ENCODE data around the gene PRKG1. TPM values are rescaled to one million over a fixed set of nuclear protein-coding genes. Genes with fewer than 3 reads are reported as not detected.

Gene PRKG1
- total RNA-seq, 2 experiments from 2014 or later: not detected

DNA sequence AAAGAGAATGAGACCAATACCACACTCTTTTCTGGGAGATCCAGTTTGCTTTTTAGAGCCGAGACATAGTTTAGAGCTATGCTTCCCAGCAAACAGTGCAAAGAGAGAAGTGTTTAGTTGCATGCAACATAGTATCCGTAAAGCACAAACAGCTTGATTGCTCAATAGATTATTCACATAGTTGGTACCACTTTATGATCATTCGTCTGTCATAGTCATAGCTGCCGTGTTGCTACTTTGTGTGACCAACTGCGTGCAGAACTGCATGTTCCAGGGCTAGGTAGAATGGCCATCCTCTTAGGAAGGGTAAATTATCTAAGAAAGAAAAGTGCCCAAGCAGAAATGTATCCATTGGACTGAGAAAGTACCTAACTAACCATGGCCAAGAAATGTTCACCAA lies 1036.3 kb downstream of the PRKG1 start:
- Mint-ChIP-seq H3K4me3 (no peak overlapping the region), H3K9me3 (ENCODE audit: low read depth) (no peaks in the 10 kb centered on the region), H3K27ac (no peak overlapping the region), H3K27me3 (no peaks in the 10 kb centered on the region), H3K4me1 (no peaks in the 10 kb centered on the region), H3K36me3 (no peaks in the 10 kb centered on the region)
- CTCF ChIA-PET: no interaction called here
- DNase-seq (no peak), ATAC-seq (no peak)

DNA sequence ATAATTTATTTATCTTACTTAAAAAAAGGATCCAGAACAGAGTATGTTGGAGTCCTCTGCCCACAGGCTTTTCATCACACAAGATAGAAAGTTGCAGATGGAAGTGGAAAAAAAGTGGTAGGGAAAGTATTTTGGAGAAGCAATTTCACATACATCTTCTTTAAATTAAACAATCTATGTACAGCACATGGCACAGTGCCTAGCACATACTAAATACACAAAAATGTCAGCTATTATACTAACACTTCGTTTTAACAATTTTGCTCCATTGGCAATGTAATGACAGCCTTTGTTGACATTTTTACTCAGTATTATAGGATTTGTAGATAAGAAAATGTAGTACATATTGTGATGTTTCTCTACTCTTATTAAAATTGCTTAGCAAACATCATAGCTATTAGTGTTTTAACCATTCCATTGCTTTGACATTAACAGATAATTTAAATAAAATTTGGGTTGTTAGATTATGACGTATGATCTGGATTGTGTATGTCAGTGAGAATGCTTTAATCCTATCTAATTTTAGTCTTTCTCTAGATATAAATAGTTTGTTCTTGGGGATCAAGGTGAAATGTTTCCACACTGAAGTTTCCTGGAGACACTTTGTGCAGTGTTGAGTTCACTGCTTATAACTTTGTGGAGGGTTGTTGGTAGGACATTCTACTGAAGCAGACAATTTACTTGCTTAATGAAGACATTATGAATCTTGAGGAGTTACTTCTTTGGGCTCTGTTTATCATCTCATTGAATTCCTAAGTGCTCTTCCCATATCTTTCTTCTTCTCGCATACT lies 1037.0 kb downstream of the PRKG1 start:
- H3K4me3 Mint-ChIP-seq: no peak overlapping the region
- no peaks in the 10 kb centered on the region for H3K27me3 Mint-ChIP-seq
- CTCF ChIA-PET: no interaction called here
- no peak for ATAC-seq
- H3K36me3 Mint-ChIP-seq: no peaks in the 10 kb centered on the region
- no peak for DNase-seq
- no peak overlapping the region for H3K27ac Mint-ChIP-seq
- H3K9me3 Mint-ChIP-seq (ENCODE audit: low read depth): no peaks in the 10 kb centered on the region
- H3K4me1 Mint-ChIP-seq: no peaks in the 10 kb centered on the region

DNA sequence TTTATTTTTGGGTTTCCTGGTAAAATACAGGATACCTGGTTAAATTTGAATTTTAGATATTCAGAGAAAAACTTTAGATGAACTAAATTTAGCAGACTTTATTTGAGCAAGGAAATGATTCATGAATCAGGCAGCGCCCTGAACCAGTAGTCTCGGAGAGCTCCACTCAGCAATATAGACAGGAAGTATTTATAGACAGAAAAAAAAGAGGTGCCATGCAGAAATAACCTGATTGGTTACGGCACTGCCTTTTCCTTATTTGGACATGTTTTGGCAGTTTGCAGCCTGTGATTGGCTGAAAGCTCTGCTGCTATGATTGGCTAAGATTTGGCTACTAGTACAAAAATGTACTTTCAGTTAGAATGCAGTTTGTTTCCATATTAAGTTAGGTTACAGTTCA lies 1041.5 kb downstream of the PRKG1 start:
- CTCF ChIA-PET: no interaction called here

DNA sequence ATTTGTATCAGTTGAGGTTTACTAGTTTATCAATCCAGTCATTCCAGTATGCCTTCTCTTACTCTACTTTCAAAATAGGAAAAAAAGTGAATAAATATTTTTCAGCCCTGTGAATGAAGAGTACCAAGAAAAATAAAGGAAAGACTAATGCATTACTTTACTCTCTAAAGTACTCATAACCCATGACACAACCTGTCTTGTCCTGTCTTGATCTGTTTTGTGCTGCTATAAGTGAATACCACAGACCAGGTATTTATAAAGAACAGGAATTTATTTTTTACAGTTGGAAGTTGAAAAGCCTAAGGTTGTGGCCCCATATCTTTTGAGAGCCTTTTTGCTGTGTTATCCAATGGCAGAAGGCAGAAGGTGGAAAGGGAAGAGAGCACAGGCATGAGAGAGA lies 1045.2 kb downstream of the PRKG1 start:
- H3K4me3 Mint-ChIP-seq: no peak overlapping the region
- no peaks in the 10 kb centered on the region for H3K4me1 Mint-ChIP-seq
- CTCF ChIA-PET: no interaction called here
- no peaks in the 10 kb centered on the region for H3K27me3 Mint-ChIP-seq
- no peak overlapping the region for H3K27ac Mint-ChIP-seq
- H3K36me3 Mint-ChIP-seq: no peaks in the 10 kb centered on the region
- DNase-seq (no peak), ATAC-seq (no peak)
- H3K9me3 Mint-ChIP-seq (ENCODE audit: low read depth): no peaks in the 10 kb centered on the region

More for the DNA sequence above, 1041.5 kb downstream of the PRKG1 start:
- H3K27me3 Mint-ChIP-seq: no peaks in the 10 kb centered on the region
- ATAC-seq (no peak), DNase-seq (no peak)
- H3K36me3 Mint-ChIP-seq: no peaks in the 10 kb centered on the region
- no peak overlapping the region for H3K4me3 Mint-ChIP-seq
- H3K4me1 Mint-ChIP-seq: no peaks in the 10 kb centered on the region
- H3K9me3 Mint-ChIP-seq (ENCODE audit: low read depth): no peaks in the 10 kb centered on the region
- no peak overlapping the region for H3K27ac Mint-ChIP-seq

DNA sequence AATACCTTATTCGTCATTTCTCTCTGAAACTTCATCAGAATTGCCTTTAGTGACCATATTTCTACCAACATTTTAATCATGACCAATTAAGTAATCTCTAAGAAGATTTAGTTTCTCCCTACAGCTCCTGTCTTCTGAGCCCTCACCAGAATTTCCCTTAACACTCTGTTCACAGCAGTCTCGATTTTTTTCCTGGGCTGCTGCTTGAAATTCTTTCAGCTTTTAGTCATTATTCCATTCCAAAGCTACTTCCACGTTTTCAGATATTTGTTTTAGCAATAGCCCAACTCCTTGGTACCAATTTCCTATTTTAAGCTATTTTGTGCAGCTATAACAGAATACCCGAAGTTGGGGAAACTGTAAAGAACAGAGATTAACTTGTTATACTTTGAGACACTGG lies 1047.4 kb downstream of the PRKG1 start:
- DNase-seq (no peak), ATAC-seq (no peak)
- no peaks in the 10 kb centered on the region for H3K4me1 Mint-ChIP-seq
- H3K9me3 Mint-ChIP-seq (ENCODE audit: low read depth): no peaks in the 10 kb centered on the region
- no peak overlapping the region for H3K4me3 Mint-ChIP-seq
- H3K36me3 Mint-ChIP-seq: no peaks in the 10 kb centered on the region
- CTCF ChIA-PET: no interaction called here
- no peak overlapping the region for H3K27ac Mint-ChIP-seq
- no peaks in the 10 kb centered on the region for H3K27me3 Mint-ChIP-seq

DNA sequence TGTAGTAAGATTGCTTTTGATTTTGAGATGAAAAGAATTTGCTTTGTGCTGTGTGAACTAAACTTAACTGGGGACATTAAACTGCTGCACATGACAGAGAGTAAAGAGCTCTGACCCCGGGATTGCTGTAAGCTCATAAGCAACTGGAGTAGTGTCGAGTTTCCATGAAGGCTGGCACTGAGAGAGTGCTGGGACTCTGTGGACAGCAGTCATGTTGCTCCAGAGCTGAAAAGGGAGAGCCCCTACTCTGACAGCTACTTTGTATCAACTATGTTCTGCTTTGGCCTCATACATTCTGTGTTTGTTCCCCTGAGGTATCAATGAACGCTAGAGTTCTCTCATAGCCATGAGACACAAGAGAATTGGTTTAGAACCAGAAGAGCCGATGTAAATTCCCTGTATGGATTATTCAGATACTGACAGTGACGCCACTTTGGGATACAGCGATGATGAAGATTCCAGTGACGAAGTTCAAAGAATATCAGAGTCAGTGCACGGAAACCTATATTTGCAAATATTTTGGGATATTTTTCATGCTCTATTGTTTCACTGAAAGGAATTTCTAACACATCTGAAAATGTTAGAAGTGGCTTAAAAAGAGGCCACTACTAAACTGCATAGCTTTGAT lies 1053.9 kb downstream of the PRKG1 start:
- Mint-ChIP-seq H3K9me3 (ENCODE audit: low read depth) (no peaks in the 10 kb centered on the region), H3K4me1 (no peaks in the 10 kb centered on the region)
- CTCF ChIA-PET: no interaction called here

DNA sequence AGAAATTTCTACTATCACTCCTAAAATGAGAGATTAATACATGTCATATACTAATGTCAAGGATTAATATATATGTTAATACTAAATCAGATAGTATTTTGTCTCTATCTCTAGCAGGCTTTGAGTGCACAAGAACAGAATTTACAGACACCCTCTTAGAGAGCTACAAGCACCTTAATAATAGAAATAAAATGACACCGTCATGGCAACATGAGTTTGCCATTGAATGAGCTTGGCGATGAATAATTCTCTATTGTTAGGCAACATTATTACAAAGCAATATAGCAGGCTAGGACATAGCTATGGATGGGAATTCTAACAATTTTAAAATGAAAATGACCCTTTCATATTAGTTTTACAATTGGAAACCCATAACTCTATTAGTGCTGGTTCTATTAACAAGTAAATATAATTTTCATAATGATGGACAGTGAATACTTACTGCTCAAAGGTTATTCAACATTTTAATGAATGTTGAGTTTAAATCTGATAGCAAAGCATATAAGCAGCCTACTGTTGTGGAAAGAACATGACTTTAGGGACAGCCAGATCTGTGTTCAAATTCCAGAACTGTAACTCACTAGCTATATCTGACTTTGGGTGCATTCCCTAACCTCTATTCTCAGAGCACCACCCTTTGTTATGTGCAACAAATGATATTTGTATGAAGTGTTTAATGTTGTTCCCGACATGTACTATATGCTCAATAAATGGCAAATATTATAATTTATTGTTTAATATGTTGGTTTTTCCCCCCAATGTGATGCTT lies 1055.3 kb downstream of the PRKG1 start:
- DNase-seq (no peak), ATAC-seq (no peak)
- CTCF ChIA-PET: no interaction called here
- no peaks in the 10 kb centered on the region for H3K36me3 Mint-ChIP-seq
- H3K27ac Mint-ChIP-seq: no peak overlapping the region
- H3K27me3 Mint-ChIP-seq: no peaks in the 10 kb centered on the region
- H3K4me1 Mint-ChIP-seq: no peaks in the 10 kb centered on the region
- no peak overlapping the region for H3K4me3 Mint-ChIP-seq
- H3K9me3 Mint-ChIP-seq (ENCODE audit: low read depth): no peaks in the 10 kb centered on the region

More for the DNA sequence above, 1053.9 kb downstream of the PRKG1 start:
- Mint-ChIP-seq H3K27ac (no peak overlapping the region), H3K4me3 (no peak overlapping the region), H3K36me3 (no peaks in the 10 kb centered on the region), H3K27me3 (no peaks in the 10 kb centered on the region)
- ATAC-seq (no peak), DNase-seq (no peak)

DNA sequence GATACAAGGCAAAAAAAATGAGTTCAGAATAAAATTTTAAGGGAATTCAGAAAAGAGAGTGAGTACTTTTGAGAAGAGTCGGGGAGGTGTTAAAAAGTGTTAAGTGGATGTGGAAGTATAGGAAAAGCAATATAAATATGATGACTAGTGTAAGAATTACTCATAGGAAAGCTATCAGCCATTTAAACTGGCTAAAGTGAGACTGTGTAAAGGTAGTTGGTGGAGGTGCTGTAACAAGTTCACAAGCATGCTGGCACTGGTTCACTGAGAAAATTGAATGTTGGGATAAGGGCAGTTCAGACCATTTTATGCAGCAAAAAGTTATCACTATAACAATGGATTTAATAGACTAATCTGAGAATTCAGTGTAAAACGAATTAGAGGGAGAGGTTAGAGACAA lies 1060.8 kb downstream of the PRKG1 start:
- Mint-ChIP-seq H3K4me3 (no peak overlapping the region), H3K27ac (no peak overlapping the region), H3K36me3 (no peaks in the 10 kb centered on the region), H3K27me3 (no peaks in the 10 kb centered on the region), H3K9me3 (ENCODE audit: low read depth) (no peaks in the 10 kb centered on the region), H3K4me1 (no peaks in the 10 kb centered on the region)
- DNase-seq (no peak), ATAC-seq (no peak)
- CTCF ChIA-PET: no interaction called here

DNA sequence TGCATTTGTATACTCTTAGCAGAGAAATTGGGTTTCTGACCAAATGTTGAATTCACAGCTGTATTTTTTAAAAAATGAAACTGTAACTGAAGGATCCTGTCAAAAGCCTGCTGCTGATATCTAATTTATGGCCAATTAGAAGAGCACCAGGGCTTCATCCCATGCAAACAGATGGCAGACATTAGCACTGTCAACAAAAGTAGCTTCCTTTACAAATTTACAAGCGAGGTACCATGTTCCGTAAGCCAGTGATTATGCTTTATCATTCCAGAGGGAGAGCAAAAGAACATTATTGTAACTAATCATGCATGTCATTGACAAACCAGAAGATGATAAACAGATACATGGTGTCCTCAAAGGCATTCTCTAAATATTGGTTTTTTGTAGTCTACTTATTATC lies 1062.6 kb downstream of the PRKG1 start:
- ATAC-seq (no peak), DNase-seq (no peak)
- H3K27ac Mint-ChIP-seq: no peak overlapping the region
- no peaks in the 10 kb centered on the region for H3K36me3 Mint-ChIP-seq
- H3K4me3 Mint-ChIP-seq: no peak overlapping the region
- CTCF ChIA-PET: no interaction called here
- H3K9me3 Mint-ChIP-seq (ENCODE audit: low read depth): no peaks in the 10 kb centered on the region
- no peaks in the 10 kb centered on the region for H3K27me3 Mint-ChIP-seq
- H3K4me1 Mint-ChIP-seq: no peaks in the 10 kb centered on the region

DNA sequence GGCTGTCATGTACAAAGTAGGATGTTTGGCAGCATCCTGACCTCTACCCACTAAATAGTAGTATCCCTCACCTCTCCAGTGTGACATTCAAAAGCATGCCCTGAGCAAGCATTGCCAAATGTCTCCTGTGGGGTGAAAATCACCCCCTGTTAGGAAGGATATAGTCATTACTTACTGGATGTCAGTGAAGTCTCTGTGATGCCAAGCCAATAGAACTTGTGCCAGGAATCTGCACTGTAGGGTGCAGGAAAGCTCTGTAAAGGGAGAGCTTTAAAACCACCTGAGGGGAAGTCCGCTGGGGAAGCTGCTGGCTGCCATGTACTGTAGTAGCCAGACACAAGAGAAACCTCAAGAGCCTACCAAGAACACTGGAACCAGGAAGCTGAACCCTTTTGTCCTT lies 1069.1 kb downstream of the PRKG1 start:
- Mint-ChIP-seq H3K4me1 (no peaks in the 10 kb centered on the region), H3K9me3 (ENCODE audit: low read depth) (no peaks in the 10 kb centered on the region), H3K27me3 (no peaks in the 10 kb centered on the region), H3K27ac (no peak overlapping the region), H3K4me3 (no peak overlapping the region), H3K36me3 (no peaks in the 10 kb centered on the region)
- CTCF ChIA-PET: no interaction called here
- ATAC-seq: no peak
- DNase-seq: no peak

DNA sequence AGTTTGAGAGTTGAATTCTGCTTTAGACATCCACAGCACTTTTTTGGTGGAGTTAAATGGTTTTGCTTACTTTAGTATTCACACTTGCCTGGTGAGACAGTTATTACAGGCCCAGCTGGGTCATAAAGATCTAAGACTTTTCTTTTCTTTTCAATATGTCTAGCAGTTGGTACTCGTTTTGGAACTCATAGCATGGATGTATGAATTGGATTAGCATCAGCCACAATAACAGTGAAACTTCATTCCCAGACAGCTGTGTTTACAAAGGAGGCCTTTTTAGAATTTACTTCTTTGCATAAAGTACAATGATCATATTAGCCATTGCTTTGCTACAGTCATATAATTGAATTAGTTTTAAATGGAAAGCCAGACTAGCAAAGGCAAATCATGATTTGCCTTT lies 1071.3 kb downstream of the PRKG1 start:
- H3K27ac Mint-ChIP-seq: no peak overlapping the region
- CTCF ChIA-PET: no interaction called here
- no peaks in the 10 kb centered on the region for H3K4me1 Mint-ChIP-seq
- no peaks in the 10 kb centered on the region for H3K36me3 Mint-ChIP-seq
- H3K27me3 Mint-ChIP-seq: no peaks in the 10 kb centered on the region
- H3K9me3 Mint-ChIP-seq (ENCODE audit: low read depth): no peaks in the 10 kb centered on the region
- ATAC-seq: no peak
- DNase-seq: no peak
- no peak overlapping the region for H3K4me3 Mint-ChIP-seq

DNA sequence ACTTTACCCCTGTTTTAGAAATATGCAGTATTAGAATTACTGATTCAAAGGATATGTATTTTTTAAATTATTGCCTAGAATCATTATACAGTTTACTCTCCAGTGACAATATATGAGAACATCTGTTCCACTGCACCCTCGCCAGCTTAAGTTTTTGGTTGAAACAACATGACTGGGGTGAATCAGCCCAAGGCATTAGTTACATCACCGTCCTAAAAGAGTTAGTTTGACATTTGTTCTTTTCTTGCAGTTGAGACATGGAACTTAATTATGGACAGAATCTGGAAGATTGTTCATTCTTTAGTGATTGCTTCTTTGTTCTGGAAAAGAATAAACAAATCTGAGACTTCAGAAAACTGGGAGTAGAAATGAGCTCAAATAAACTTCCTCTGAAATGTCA lies 1072.5 kb downstream of the PRKG1 start:
- Mint-ChIP-seq H3K9me3 (ENCODE audit: low read depth) (no peaks in the 10 kb centered on the region), H3K4me3 (no peak overlapping the region), H3K27ac (no peak overlapping the region), H3K27me3 (no peaks in the 10 kb centered on the region), H3K36me3 (no peaks in the 10 kb centered on the region), H3K4me1 (no peaks in the 10 kb centered on the region)
- CTCF ChIA-PET: no interaction called here
- ATAC-seq: no peak
- no peak for DNase-seq

DNA sequence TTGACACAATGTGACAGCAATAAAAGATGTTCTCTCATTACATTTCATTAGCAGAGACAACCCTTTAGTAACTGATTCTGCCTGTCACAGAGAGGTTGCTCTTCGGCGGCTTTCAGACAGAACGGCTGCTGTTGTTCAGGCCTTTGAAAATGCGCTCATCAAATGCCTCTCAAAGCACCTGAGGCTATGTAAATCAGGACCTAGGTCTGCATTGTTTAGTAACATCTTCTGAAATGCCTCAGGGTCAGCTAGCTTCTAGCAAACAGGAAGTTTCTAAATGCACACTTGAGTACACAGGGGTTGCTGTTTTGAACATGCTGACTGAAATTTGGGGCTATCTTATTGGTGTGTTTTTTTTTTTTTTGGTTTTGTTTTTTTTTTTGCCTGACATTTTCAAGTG lies 1096.5 kb downstream of the PRKG1 start:
- Mint-ChIP-seq H3K27ac (no peak overlapping the region), H3K4me1 (no peaks in the 10 kb centered on the region), H3K9me3 (ENCODE audit: low read depth) (peaks cover 2% of the 10 kb centered on the region), H3K27me3 (no peaks in the 10 kb centered on the region), H3K36me3 (no peaks in the 10 kb centered on the region), H3K4me3 (no peak overlapping the region)
- DNase-seq (no peak), ATAC-seq (no peak)
- CTCF ChIA-PET: no interaction called here

DNA sequence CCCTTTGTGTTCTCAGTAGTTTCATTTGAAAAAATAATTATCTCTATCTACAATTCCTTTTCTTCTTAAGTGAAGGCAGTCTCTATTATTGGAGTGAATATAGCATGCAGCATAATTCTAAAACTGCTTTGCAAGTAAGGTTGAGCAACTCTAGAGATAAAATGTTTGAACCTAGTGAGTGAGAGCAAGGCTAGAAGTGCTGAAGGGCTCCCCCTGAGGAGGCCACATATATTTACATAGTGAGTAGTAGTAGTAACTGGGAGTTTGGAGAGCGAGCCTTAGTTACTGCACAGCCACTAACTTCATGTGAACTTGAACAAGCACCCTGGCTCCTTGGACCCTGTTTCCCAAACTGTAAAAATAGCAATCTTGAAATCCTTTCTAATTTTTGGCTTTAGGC lies 1098.3 kb downstream of the PRKG1 start:
- DNase-seq: no peak
- no peaks in the 10 kb centered on the region for H3K4me1 Mint-ChIP-seq
- no peak overlapping the region for H3K27ac Mint-ChIP-seq
- no peaks in the 10 kb centered on the region for H3K27me3 Mint-ChIP-seq
- no peak overlapping the region for H3K4me3 Mint-ChIP-seq
- H3K36me3 Mint-ChIP-seq: no peaks in the 10 kb centered on the region
- H3K9me3 Mint-ChIP-seq (ENCODE audit: low read depth): peaks cover 2% of the 10 kb centered on the region
- ATAC-seq: no peak
- CTCF ChIA-PET: no interaction called here

Measured in activated CD8-positive, alpha-beta memory T cell treated with anti-CD3 and anti-CD28 coated beads, Interleukin-2, amount 10 ng/mL, durations not matched to agents 7 days and 5 days (primary cell).